ENCODE measurements around the gene TRIM46.
"Not testable (repeated sequence)": the region's sequence is repeated elsewhere in the genome, so short reads cannot be mapped to it uniquely, and the experiment has no call there.

The TRIM46 gene

DNA sequence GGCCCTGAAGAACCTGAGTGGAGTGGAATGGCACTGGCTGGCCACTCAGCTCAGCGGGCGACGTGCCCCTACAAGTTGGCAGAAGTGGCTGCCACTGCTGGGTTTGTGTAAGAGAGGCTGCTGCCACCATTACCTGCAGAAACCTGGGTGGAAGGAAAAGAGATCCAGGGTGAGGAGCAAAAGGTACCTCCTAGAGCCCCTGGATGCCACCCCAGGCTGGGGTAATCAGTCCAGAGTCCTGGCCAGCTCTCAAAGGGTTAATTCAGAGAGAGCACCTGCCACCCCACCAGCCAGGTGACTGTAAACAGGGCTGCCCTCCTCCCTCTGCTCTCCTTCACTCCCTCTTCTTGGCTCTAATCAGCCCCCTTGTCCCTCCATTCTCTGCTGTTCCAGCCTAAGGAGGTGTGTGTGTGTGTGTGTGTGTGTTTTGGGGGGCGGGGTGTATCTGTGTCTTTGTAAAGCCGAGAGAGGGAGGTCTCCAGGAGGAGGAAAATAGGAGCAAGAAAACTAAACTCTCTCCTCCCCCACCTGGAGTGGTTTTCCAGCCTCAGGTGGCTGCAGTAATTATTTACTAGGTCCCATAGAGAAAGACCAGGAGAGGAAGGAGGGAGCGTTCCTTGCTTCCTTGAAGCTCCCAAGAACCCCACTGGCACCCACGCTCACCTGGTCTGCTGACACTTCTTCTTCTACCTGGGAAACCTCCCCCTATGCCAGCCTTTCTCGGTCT is 12.6 kb downstream of the TRIM46 start:
- DNase-seq (ENCODE audit: low read depth): no peak

GRCh38 chr1:155186794-155187455 is 13.3 kb downstream of the TRIM46 start:
- DNase-seq (ENCODE audit: low read depth): no peak

DNA sequence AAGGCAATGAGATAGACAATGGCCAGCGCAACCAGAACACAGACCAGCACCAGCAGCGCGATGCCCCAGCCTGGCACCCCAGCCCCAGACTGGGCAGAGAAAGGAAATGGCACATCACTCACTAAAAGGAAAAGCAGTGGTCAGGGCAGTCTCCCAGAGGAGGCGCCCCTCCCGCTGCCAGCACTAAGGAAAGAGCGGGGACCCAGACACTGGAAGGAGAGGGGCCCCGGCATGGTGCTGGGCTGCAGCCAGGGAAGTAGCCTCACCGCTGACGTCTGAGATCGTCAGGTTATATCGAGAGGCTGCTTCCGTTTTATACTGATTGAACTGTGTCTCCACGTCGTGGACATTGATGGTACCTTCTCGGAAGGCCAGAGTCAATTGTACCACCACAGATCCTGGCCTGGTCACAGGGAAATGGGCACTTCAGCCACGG is 13.8 kb downstream of the TRIM46 start:
- no peak for DNase-seq (ENCODE audit: low read depth)

GRCh38 chr1:155188268-155188667 is 14.6 kb downstream of the TRIM46 start:
- no peak for DNase-seq (ENCODE audit: low read depth)

DNA sequence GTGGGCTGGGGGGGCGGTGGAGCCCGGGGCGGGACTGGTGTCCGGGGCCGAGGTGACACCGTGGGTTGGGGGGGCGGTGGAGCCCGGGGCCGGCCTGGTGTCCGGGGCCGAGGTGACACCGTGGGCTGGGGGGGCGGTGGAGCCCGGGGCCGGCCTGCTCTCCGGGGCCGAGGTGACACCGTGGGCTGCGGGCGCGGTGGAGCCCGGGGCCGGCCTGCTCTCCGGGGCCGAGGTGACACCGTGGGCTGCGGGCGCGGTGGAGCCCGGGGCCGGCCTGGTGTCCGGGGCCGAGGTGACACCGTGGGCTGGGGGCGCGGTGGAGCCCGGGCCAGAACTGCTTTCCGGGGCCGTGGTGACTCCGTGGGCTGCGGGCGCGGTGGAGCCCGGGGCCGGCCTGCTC is 16.3 kb downstream of the TRIM46 start:
- not testable (repeated sequence) for DNase-seq (ENCODE audit: low read depth)

DNA sequence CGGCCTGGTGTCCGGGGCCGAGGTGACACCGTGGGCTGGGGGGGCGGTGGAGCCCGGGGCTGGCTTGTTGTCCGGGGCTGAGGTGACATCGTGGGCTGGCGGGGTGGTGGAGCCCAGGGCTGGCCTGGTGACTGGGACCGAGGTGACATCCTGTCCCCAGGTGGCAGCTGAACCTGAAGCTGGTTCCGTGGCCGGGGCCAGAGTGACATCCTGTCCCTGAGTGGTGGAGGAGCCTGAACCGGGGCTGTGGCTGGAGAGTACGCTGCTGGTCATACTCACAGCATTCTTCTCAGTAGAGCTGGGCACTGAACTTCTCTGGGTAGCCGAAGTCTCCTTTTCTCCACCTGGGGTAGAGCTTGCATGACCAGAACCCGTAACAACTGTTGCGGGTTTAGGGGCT is 18.3 kb downstream of the TRIM46 start:
- DNase-seq (ENCODE audit: low read depth): no peak

DNA sequence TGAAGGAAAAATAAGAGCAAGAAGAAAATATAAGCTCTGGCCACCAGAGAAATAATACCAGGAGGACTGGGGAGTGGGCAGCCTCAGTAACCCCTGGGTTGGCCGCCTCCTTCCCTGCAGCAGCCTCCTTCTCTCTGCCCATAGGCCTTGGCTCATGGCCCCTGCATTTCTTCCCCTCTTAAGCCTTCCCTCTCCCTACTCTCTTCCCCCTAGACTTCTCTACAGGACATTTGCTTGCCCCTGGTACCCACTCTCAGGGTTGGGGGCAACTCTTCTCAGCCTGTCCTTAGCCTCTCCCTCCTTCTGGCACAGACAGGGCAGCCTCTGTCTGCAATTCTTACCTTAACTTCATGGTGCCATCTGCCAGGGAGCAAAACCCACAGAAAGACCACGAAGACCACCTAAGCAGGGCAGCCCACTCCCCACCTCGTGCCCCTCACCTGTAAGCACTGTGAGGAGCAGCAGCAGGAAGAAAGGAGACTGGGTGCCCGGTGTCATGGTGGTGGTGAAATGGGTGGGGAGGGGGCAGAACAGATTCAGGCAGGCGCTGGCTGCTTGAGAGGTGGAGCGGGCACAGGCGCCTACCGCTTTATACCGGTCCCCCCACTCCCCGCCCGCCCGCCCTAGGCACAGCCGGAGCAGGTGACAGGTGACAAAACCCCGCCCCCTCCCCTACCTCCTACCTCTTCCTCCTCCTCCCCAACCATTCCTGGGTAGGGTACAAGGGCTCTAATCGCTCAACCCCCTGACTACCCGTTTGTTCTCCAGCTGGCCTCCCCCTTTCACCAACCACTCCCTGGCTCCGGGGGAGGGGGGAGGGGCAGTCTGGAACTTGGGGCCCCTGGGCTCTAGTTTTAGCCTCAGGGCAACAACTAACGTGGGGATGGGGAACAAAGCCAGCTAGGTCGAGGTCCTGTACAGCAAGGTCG is 19.0 kb downstream of the TRIM46 start:
- DNase-seq (ENCODE audit: low read depth): no peak

- DNase-seq (ENCODE audit: low read depth): peak; percentile 39
Observed at GRCh38 chr1:155193275-155193990, 19.8 kb downstream of the TRIM46 start.

DNA sequence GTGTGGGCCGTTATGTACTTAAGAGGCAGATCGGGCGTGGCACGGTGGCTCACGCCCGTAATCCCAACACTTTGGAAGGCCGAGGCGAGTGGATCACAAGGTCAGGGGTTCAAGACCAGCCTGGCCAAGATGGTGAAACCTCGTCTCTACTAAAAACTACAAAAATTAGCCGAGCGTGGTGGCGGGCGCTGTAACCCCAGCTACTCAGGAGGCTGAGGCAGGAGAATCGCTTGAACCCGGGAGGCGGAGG is 20.3 kb downstream of the TRIM46 start:
- DNase-seq (ENCODE audit: low read depth): not testable (repeated sequence)

DNA sequence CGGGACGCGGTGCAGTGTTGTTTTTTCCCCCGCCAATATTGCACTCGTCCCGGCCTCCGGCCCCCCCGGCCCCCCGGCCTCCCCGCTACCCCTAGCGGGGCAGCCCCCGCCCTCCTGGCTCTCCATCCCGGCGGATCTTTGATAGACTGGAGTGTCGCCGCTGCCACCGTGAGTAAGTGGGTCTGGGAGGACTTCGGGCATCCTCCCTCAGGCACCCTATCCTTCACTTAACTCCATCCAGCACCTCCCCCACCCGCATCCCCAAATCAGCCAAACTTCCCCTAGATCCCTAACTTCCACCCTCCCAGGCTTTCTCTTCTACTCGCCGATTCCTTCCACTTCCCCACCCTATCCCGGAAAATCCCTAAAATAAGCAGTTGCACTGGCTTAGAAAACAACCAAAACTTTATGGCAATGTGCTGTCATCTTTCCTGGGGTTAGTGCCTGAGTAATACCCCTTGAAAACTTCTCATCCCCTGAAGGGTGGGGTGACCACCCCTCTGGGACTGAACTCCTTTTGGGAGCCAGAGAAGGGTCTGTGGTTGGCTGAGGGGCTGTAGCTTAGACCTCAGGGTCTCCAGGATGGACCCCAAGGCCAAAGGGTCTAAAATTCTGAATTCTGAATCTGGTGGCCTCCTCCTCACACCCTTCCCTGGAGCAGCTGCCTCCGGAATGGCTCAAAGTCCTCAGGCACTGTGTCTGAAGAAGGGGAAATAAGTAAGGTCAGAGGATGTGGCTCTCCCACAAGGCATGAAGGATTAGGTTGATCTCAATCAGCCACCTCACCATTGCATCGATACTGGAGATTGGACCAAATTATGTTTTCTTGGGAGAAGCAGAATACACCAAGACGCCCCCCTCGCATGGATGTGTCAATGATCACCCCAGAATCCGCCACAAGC is 21.8 kb downstream of the TRIM46 start:
- no peak for DNase-seq (ENCODE audit: low read depth)

- no peak for DNase-seq (ENCODE audit: low read depth)
Observed at GRCh38 chr1:155196103-155196892, 22.6 kb downstream of the TRIM46 start.

GRCh38 chr1:155196893-155197638 is 23.4 kb downstream of the TRIM46 start:
- no peak for DNase-seq (ENCODE audit: low read depth)

DNA sequence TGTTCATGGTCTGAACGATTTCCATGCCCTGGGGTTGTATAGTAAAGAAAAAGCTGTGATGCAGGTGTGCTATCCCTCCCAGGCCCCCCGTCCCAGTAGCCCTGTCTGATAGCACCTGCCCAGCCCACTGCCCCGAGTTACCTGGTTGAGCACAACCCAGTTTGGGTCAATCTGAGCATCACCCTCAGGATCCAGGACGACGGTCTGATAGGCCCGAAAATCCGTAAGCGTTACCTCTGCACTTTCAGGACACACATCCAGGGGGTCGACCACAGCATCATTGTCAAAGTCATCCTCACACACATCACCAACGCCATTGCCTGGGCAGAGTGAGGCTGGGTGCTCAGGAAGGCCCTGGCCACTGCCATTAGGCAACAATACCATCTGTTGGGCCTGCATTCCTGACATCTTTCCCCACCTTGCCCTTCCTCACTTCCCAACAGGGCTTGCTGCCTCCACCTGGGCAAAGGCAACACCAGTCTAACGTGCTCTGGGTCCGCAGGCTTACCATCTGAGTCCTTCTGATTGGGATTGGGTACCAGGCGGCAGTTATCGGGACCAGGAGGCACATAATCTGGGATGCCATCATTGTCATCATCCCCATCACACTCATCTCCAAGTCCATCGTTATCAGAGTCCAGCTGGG is 24.4 kb downstream of the TRIM46 start:
- DNase-seq (ENCODE audit: low read depth): no peak

DNA sequence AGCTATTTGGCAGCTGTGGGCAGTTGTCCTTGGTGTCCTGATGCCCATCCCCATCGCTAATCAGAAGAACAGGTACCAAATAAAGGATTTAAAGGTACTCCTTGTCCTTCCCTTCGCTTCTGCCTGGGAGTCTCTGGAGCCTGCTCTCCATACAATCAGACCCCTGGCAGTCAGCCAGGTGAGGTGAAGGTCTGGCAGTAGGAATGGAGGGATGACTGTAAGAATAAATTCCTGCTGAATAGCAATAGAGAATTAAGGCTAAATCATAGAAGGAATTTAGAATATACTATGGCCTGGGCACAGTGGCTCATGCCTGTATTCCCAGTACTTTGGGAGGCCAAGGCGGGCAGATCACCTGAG is 24.9 kb downstream of the TRIM46 start:
- no peak for DNase-seq (ENCODE audit: low read depth)

DNA sequence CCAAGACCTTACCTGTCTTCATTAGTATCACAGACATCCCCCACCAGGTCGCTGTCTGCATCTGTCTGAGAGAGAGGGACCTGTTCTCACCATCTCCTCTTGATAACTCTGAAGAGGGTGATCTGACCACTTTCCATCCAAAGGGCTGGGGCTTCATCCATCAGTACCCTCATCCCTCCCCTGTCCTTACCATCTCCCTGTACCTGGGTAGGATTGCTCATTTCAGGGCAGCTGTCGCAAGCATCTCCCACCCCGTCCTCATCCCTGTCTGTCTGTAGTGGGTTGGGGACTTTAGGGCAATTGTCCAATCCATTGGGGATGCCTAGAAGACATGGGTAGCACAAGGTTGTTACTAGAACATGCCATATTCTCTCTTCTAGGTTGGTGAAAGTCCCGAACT is 26.1 kb downstream of the TRIM46 start:
- DNase-seq (ENCODE audit: low read depth): no peak

DNA sequence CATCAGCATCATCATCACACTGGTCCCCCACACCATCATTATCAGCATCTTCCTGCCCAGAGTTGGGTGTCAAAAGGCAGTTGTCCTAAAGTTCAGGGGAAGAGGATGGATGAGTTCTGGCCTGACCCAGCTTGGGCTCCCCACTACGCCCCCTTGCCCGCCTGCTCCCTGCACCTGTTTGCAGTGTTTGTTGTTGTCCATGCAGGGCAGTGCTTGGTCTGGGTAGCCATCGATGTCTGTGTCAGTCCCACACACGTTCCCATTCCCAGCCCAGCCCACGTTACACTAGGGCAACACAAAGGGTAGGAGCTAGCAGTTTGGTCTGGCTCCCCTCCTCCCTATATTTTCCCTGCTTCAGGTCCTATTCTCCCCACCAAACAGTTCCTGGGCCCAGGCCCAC is 27.3 kb downstream of the TRIM46 start:
- no peak for DNase-seq (ENCODE audit: low read depth)

DNA sequence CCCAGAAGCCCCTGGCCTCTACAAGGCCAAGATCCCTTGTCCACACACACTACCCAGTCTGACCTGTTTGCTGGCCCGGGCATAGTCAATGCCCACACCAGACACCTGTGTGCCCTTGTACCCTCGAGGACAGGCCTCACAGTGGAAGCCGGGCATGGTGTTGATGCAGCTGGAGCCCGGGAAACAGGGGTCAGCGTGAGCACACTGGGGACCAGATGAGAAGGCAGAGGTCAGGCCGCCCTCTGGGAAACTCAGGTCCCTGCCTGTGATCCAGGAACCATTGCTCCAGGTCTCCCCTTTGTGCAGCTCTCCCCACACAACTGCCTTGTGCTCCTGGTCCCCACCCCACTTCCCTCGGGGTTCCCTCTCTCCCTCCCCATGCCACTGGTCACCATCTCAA is 28.5 kb downstream of the TRIM46 start:
- DNase-seq (ENCODE audit: low read depth): no peak

DNA sequence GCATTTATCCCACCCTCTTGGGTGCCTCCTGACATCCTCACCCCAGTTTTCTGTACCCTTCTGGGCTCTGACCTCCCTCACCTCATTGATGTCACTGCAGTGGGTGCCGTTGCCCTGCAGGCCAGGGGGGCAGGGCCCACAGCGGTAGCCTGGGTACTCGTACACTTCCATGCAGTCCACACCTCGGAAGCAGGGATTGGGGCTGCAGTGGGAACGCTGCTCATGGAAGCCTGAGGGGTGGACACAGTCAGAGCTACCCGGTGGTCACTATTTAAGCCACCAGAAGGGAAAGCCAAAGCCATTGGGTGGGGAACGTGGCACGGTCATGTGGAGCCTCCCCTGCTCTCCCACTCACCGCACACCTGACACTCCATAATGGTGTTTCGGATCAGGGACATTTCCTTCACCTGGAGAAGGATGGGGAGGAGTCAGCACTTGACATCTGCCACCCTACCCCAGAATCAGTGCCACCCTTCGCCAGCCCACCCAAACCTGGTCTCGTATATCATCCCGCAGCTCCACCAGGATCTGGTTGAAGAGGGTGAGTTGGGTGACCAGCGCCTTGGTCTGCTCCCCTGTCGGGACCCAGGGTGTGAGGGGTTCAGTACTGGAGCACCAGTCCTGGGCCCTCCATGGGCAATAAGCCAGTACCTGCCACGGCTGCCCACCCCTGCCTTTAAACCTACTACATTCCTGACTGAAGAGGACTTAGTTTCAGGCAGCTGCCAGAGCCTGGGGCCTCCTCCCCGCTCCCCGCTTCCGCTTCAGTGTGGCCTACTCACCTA is 29.3 kb downstream of the TRIM46 start:
- DNase-seq (ENCODE audit: low read depth): no peak
